ENCODE data around the gene ATP8A2. TPM values are rescaled to one million over a fixed set of nuclear protein-coding genes. Genes with fewer than 3 reads are reported as not detected.

ATP8A2 gene
- total RNA-seq, 4 donors from 2014 or later: 0.20 to 1.1 (median 0.59) TPM

- Histone ChIP-seq H3K4me1 (no peaks in the 10 kb centered on the region), H3K36me3 (no peaks in the 10 kb centered on the region), H3K27me3 (no peaks in the 10 kb centered on the region), H3K9me3 (no peaks in the 10 kb centered on the region), H3K4me3 (no peak overlapping the region), H3K27ac (no peak overlapping the region)
- intact Hi-C loops (cut with DNase I; ENCODE audit: low total_unique reads) (no loop called here), in situ Hi-C loops (cut with MboI; ENCODE audit: low pct_ligation_motif_present in 1 of 4, low pct_unique_long_range_greater_than_20kb in 1 of 4, low sequenced_read_pairs in 3 of 4) (no loop called here)
- DNase-seq: no peak
- 68 to 69% methylated on average over 5 to 7 of the region's 7 CpGs for WGBS, 2 donors (ENCODE audit: low coverage in 1 of 2)
- no peak for TF ChIP-seq POLR2A (IDR thresholded peaks at IDR 0.05)
- no peak for TF ChIP-seq POLR2AphosphoS5 (IDR thresholded peaks at IDR 0.05)
- TF ChIP-seq CTCF (IDR thresholded peaks at IDR 0.05): no peak
- no peak for TF ChIP-seq EP300 (IDR thresholded peaks at IDR 0.05; ENCODE audit: low read depth)
Observed at GRCh38 chr13:25732111-25732865, 360.5 kb downstream of the ATP8A2 start.

GRCh38 chr13:25733001-25733491, 361.3 kb downstream of the ATP8A2 start:
- no peak for TF ChIP-seq POLR2A (IDR thresholded peaks at IDR 0.05)
- Histone ChIP-seq H3K27me3 (no peaks in the 10 kb centered on the region), H3K4me1 (no peaks in the 10 kb centered on the region), H3K4me3 (no peak overlapping the region), H3K36me3 (no peaks in the 10 kb centered on the region), H3K27ac (no peak overlapping the region), H3K9me3 (no peaks in the 10 kb centered on the region)
- in situ Hi-C loops (cut with MboI; ENCODE audit: low pct_ligation_motif_present in 1 of 4, low pct_unique_long_range_greater_than_20kb in 1 of 4, low sequenced_read_pairs in 3 of 4) (no loop called here), intact Hi-C loops (cut with DNase I; ENCODE audit: low total_unique reads) (no loop called here)
- WGBS, 2 donors (ENCODE audit: low coverage in 1 of 2): 74 to 90% methylated on average over 5 of the region's 5 CpGs
- DNase-seq: no peak

GRCh38 chr13:25733696-25734435, 362.1 kb downstream of the ATP8A2 start:
- Histone ChIP-seq H3K4me1 (peaks cover 0 to 4% (median 0%) of the 10 kb centered on the region in 4 donors), H3K36me3 (no peaks in the 10 kb centered on the region), H3K4me3 (no peak overlapping the region), H3K9me3 (no peaks in the 10 kb centered on the region), H3K27me3 (no peaks in the 10 kb centered on the region), H3K27ac (no peak overlapping the region)
- DNase-seq: no peak
- no peak for TF ChIP-seq EP300 (IDR thresholded peaks at IDR 0.05; ENCODE audit: low read depth)
- TF ChIP-seq POLR2A (IDR thresholded peaks at IDR 0.05): no peak
- TF ChIP-seq CTCF (IDR thresholded peaks at IDR 0.05): no peak
- no peak for TF ChIP-seq POLR2AphosphoS5 (IDR thresholded peaks at IDR 0.05)
- in situ Hi-C loops (cut with MboI; ENCODE audit: low pct_ligation_motif_present in 1 of 4, low pct_unique_long_range_greater_than_20kb in 1 of 4, low sequenced_read_pairs in 3 of 4) (no loop called here), intact Hi-C loops (cut with DNase I; ENCODE audit: low total_unique reads) (no loop called here)
- WGBS, 2 donors (ENCODE audit: low coverage in 1 of 2): 64% methylated on average over 3 of the region's 3 CpGs

GRCh38 chr13:25738342-25739196, 366.8 kb downstream of the ATP8A2 start:
- DNase-seq: no peak
- H3K27ac ChIP-seq: no peak overlapping the region
- in situ Hi-C loops (cut with MboI; ENCODE audit: low pct_ligation_motif_present in 1 of 4, low pct_unique_long_range_greater_than_20kb in 1 of 4, low sequenced_read_pairs in 3 of 4) (no loop called here), intact Hi-C loops (cut with DNase I; ENCODE audit: low total_unique reads) (no loop called here)
- peaks cover 0 to 4% (median 0%) of the 10 kb centered on the region in 4 donors for H3K4me1 ChIP-seq
- no peaks in the 10 kb centered on the region for H3K27me3 ChIP-seq
- no peaks in the 10 kb centered on the region for H3K36me3 ChIP-seq
- no peak overlapping the region for H3K4me3 ChIP-seq
- WGBS, 2 donors (ENCODE audit: low coverage in 1 of 2): 45 to 51% methylated on average over 3 to 4 of the region's 4 CpGs
- no peak for TF ChIP-seq POLR2AphosphoS5 (IDR thresholded peaks at IDR 0.05)
- no peak for TF ChIP-seq EP300 (IDR thresholded peaks at IDR 0.05; ENCODE audit: low read depth)
- no peak for TF ChIP-seq POLR2A (IDR thresholded peaks at IDR 0.05)
- no peaks in the 10 kb centered on the region for H3K9me3 ChIP-seq

All from transverse colon (tissue), 4 donors.